ENCODE results near the gene LRCH3. TPM values are rescaled to one million over a fixed set of nuclear protein-coding genes. Genes with fewer than 3 reads are reported as not detected.

Gene LRCH3
- total RNA-seq, 1 experiment from 2014 or later, result 43.1 TPM

DNA sequence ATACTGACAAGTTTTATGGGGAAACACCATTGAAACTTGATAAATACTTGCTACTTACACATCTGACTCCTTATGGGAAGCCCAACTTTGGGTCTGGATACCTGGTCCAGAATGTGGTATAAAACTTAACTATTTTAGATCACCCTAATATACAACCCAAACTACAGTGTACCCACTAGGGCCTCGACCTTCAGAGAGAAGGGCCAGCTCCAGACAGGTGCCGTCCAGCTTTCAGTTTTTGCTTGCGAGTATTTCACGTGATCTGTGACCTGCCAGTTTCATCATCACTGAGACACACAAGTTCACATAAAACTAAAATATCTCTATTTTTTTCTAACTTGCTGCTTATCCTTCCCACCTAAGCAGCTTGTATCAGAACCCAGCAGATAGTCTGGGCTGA, 99.6 kb downstream of the LRCH3 start:
- Histone ChIP-seq H3K4me3 (ENCODE audit: low read length) (no peak overlapping the region), H3K27me3 (ENCODE audit: low read length) (no peaks in the 10 kb centered on the region), H3K27ac (ENCODE audit: low read length) (no peak overlapping the region), H3K9me3 (ENCODE audit: low read length) (no peaks in the 10 kb centered on the region), H3F3A (ENCODE audit: low read length, unreplicated experiment) (no peaks in the 10 kb centered on the region), H4K20me1 (ENCODE audit: low read length) (no peaks in the 10 kb centered on the region), H2AFZ (ENCODE audit: low read length) (no peak overlapping the region), H3K79me2 (ENCODE audit: low read length) (no peaks in the 10 kb centered on the region), H3K9ac (ENCODE audit: low read length) (no peak overlapping the region), H3K4me2 (ENCODE audit: low read length) (no peak overlapping the region), H3K9me2 (replicated peaks; ENCODE audit: low read length) (no peaks in the 10 kb centered on the region), H3K36me3 (ENCODE audit: low read depth, low read length) (no peaks in the 10 kb centered on the region), H3K4me1 (ENCODE audit: insufficient read depth, low read length) (peaks cover 15% of the 10 kb centered on the region)
- POLR2A ChIA-PET (ENCODE audit: unreplicated experiment), result no interaction called here
- TF ChIP-seq EZH2phosphoT487 (IDR thresholded peaks at IDR 0.05; ENCODE audit: borderline replicate concordance, low read length) (no peak), EZH2 (IDR thresholded peaks at IDR 0.05; ENCODE audit: low read length, unreplicated experiment) (no peak)
- TF ChIP-seq, protein P1, sequence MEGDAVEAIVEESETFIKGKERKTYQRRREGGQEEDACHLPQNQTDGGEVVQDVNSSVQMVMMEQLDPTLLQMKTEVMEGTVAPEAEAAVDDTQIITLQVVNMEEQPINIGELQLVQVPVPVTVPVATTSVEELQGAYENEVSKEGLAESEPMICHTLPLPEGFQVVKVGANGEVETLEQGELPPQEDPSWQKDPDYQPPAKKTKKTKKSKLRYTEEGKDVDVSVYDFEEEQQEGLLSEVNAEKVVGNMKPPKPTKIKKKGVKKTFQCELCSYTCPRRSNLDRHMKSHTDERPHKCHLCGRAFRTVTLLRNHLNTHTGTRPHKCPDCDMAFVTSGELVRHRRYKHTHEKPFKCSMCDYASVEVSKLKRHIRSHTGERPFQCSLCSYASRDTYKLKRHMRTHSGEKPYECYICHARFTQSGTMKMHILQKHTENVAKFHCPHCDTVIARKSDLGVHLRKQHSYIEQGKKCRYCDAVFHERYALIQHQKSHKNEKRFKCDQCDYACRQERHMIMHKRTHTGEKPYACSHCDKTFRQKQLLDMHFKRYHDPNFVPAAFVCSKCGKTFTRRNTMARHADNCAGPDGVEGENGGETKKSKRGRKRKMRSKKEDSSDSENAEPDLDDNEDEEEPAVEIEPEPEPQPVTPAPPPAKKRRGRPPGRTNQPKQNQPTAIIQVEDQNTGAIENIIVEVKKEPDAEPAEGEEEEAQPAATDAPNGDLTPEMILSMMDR (conservative IDR thresholded peaks at IDR 0.05; ENCODE audit: low read depth, low read length), result no peak
- CTCF ChIA-PET, result no interaction called here
- ATAC-seq (no peak), DNase-seq (no peak)
- BruUV-seq (replicated peaks), result no TSS peak
- intact Hi-C loops (cut with micrococcal nuclease), result no loop called here

DNA sequence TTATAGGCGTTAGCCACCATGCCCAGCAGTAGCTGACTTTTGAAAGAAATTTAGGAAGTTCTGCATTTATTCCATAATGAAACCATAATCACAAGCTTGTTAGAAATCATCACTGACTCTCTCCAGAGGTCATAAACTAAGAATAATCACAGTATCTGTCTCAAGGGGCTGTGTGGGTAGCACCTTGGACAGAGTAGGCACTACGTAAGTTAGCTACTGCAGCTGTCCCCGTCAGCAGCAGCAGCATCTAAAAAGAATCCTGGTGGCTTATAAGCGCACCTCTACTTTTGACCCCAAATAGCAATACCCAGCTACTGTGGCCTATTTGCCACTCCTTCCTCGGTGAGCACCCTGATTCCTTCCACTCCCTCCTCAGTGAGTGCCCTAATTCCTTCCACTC, 101.1 kb downstream of the LRCH3 start:
- Histone ChIP-seq H3K27ac (ENCODE audit: low read length) (no peak overlapping the region), H3K4me3 (ENCODE audit: low read length) (no peak overlapping the region), H3K4me1 (ENCODE audit: insufficient read depth, low read length) (peaks cover 15% of the 10 kb centered on the region), H3K9ac (ENCODE audit: low read length) (no peak overlapping the region), H3K4me2 (ENCODE audit: low read length) (no peak overlapping the region), H3K27me3 (ENCODE audit: low read length) (no peaks in the 10 kb centered on the region), H3K9me2 (replicated peaks; ENCODE audit: low read length) (no peaks in the 10 kb centered on the region), H2AFZ (ENCODE audit: low read length) (no peak overlapping the region), H3K36me3 (ENCODE audit: low read depth, low read length) (no peaks in the 10 kb centered on the region), H3K79me2 (ENCODE audit: low read length) (no peaks in the 10 kb centered on the region), H3K9me3 (ENCODE audit: low read length) (no peaks in the 10 kb centered on the region), H4K20me1 (ENCODE audit: low read length) (no peaks in the 10 kb centered on the region), H3F3A (ENCODE audit: low read length, unreplicated experiment) (no peaks in the 10 kb centered on the region)
- BruUV-seq (replicated peaks), result no TSS peak
- TF ChIP-seq EZH2 (IDR thresholded peaks at IDR 0.05; ENCODE audit: low read length, unreplicated experiment) (no peak), EZH2phosphoT487 (IDR thresholded peaks at IDR 0.05; ENCODE audit: borderline replicate concordance, low read length) (no peak)
- TF ChIP-seq, protein P1 (conservative IDR thresholded peaks at IDR 0.05; ENCODE audit: low read depth, low read length), result no peak
- ATAC-seq, result no peak
- intact Hi-C loops (cut with micrococcal nuclease), result no loop called here
- ChIA-PET POLR2A (ENCODE audit: unreplicated experiment) (no interaction called here), CTCF (no interaction called here)
- DNase-seq, result no peak

DNA sequence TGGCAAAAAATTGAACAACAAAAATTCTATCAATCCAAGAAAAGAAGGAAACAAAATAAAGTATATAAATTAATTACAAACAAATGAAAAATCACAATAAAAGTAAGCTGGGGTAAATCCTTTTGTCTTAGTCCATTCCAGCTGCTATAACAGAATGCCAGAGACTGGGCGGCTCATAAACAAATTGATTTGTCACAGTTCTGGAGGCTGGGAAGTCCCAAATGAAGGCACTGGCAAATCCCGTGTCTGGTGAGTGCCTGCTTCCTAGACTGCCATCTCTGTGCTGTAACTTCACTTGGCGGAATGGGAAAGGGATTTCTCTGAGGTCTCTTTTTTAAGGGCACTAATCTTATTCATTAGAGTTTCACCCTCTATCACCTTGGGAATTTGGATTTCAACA, 105.4 kb downstream of the LRCH3 start:
- intact Hi-C loops (cut with micrococcal nuclease), result no loop called here
- H3F3A ChIP-seq (ENCODE audit: low read length, unreplicated experiment), result no peaks in the 10 kb centered on the region
- H3K4me3 ChIP-seq (ENCODE audit: low read length), result no peak overlapping the region
- H3K9ac ChIP-seq (ENCODE audit: low read length), result no peak overlapping the region
- BruUV-seq (replicated peaks), result no TSS peak
- H4K20me1 ChIP-seq (ENCODE audit: low read length), result no peaks in the 10 kb centered on the region
- TF ChIP-seq, protein P1 (conservative IDR thresholded peaks at IDR 0.05; ENCODE audit: low read depth, low read length), result no peak
- TF ChIP-seq EZH2phosphoT487 (IDR thresholded peaks at IDR 0.05; ENCODE audit: borderline replicate concordance, low read length) (no peak), EZH2 (IDR thresholded peaks at IDR 0.05; ENCODE audit: low read length, unreplicated experiment) (no peak)
- no peaks in the 10 kb centered on the region for H3K36me3 ChIP-seq (ENCODE audit: low read depth, low read length)
- ChIA-PET POLR2A (ENCODE audit: unreplicated experiment) (no interaction called here), CTCF (interaction anchor here (0.6 kb wide), 1 partner anchor 177 kb away, joined by 3 read pairs; no protein-coding TSS in a partner anchor)
- DNase-seq (no peak), ATAC-seq (no peak)
- no peak overlapping the region for H2AFZ ChIP-seq (ENCODE audit: low read length)
- H3K79me2 ChIP-seq (ENCODE audit: low read length), result no peaks in the 10 kb centered on the region
- H3K9me3 ChIP-seq (ENCODE audit: low read length), result no peaks in the 10 kb centered on the region
- no peaks in the 10 kb centered on the region for H3K9me2 ChIP-seq (replicated peaks; ENCODE audit: low read length)
- H3K4me2 ChIP-seq (ENCODE audit: low read length), result no peak overlapping the region
- no peaks in the 10 kb centered on the region for H3K27me3 ChIP-seq (ENCODE audit: low read length)
- no peaks in the 10 kb centered on the region for H3K4me1 ChIP-seq (ENCODE audit: insufficient read depth, low read length)
- no peak overlapping the region for H3K27ac ChIP-seq (ENCODE audit: low read length)

All from PC-3 (cell line).